Cardiac fibroblast (primary cell): ENCODE measurements around the gene SPRR2F.

ENCODE experiments used
- DNase-seq, 2 donors: peaks; one replicate each; pipeline versions ENCODE4 v3.0.0 to v3.0.0-alpha.2; 2010; ENCODE audit warnings: low read depth in 2 of 2
- H3K4me3 ChIP-seq, 2 donors: replicated peaks in 1 of 2; 1 replicate in 1 of 2; 2 replicates in 1 of 2; pipeline ENCODE4 v1.5.1; 2011; ENCODE audit warnings: low read depth in 2 of 2, low read length in 2 of 2, mild to moderate bottlenecking in 2 of 2, moderate library complexity in 1 of 2
- TF ChIP-seq, protein P1 (sequence below): IDR thresholded peaks from one replicate; pipeline ENCODE4 v1.5.1; 2011; ENCODE audit warnings: low read depth, mild to moderate bottlenecking, low read length, inconsistent platforms

SPRR2F gene, protein sequence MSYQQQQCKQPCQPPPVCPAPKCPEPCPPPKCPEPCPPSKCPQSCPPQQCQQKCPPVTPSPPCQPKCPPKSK

DNA sequence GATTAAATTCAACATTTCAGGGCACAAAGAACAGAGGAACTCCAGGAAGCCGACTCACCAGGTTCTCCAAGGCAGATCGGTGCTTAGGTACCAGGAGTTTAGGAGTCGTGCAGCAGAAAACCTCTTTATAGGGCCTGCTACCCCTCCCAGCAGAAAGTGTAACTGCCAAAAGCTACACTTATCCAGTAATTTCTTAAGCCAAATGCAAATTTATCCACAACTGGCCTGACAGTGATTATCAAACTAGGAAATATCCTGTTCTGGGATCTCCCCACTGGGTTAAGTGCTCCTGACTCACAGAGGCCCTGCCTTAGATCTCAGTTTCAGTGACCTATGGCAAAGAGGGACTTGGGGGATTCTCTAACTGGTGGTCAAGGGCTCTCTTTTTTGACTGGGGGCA is at the start of gene SPRR2F:
SPRR2F (minus strand) TSS at position 101 of the 400 bp plus-strand sequence. CDS start 783 bp downstream, outside the sequence.
- TF ChIP-seq, protein P1, sequence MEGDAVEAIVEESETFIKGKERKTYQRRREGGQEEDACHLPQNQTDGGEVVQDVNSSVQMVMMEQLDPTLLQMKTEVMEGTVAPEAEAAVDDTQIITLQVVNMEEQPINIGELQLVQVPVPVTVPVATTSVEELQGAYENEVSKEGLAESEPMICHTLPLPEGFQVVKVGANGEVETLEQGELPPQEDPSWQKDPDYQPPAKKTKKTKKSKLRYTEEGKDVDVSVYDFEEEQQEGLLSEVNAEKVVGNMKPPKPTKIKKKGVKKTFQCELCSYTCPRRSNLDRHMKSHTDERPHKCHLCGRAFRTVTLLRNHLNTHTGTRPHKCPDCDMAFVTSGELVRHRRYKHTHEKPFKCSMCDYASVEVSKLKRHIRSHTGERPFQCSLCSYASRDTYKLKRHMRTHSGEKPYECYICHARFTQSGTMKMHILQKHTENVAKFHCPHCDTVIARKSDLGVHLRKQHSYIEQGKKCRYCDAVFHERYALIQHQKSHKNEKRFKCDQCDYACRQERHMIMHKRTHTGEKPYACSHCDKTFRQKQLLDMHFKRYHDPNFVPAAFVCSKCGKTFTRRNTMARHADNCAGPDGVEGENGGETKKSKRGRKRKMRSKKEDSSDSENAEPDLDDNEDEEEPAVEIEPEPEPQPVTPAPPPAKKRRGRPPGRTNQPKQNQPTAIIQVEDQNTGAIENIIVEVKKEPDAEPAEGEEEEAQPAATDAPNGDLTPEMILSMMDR = no peak
- H3K4me3 ChIP-seq = no peak within 1 kb of the TSS
- no peak for DNase-seq

DNA sequence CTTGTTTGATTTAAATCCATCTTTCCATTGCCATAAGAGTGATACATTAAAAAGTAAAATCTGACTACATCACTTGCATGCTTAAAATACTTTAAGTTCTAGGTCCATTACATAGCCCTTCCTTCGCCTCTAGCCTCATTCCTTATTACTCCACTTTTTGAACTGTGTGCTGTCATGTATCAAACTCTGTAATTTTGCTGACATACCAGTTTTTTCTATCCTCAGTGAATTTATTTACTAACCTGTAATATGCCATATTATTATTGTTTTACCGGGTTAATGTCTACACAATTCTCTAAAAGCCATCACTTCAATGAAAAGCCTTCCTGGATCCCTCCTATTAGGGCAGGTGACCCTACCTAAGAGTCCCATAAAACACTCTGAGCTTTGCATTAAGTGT is 42.2 kb upstream of the SPRR2F start:
- H3K4me3 ChIP-seq = no peak overlapping the region
- no peak for DNase-seq
- TF ChIP-seq, protein P1 = no peak

DNA sequence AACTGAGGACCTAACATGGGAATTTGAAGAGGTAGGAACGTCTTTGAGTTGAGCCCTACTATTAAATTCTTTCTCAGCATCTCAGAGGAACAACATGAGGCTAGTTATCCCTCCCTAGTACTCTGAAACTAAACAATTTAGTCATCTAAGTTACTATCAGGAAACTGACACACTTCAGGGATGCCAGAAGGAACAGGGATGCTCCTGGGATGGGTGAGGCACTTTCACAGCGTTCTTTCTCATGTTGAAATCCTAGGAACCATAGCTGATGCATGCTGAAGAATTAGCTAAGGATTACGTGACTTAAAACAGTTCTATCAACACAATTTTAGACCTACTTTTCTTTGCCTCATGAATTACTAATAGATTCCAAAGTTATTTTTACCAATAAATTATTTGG is 39.2 kb upstream of the SPRR2F start:
- TF ChIP-seq, protein P1 = no peak
- no peak overlapping the region for H3K4me3 ChIP-seq
- DNase-seq = no peak

DNA sequence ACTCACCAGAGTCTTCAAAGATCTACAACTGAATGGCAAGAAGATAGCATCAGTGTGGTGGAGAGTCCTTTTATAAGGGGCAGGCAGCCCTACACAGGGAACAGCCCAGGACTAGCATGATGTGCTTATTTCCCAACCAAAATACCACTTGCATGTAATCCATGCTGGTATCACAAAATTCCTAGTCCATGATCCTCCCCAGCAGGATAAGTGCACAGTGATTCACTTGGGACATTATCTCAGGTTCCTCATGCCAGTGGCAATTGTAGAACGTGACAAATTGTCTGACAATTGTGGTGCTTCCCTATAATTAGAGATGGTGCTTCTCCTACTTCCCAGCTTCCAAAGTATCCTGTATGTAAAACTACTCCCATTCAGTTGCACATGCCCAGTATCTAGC is 37.5 kb upstream of the SPRR2F start, which contains the start of gene SPRR2G:
SPRR2G (minus strand) TSS at position 45 of the 400 bp plus-strand sequence. CDS start 780 bp downstream, outside the sequence.
- DNase-seq = no peak
- TF ChIP-seq, protein P1 = no peak
- H3K4me3 ChIP-seq = no peak within 1 kb of the TSS

DNA sequence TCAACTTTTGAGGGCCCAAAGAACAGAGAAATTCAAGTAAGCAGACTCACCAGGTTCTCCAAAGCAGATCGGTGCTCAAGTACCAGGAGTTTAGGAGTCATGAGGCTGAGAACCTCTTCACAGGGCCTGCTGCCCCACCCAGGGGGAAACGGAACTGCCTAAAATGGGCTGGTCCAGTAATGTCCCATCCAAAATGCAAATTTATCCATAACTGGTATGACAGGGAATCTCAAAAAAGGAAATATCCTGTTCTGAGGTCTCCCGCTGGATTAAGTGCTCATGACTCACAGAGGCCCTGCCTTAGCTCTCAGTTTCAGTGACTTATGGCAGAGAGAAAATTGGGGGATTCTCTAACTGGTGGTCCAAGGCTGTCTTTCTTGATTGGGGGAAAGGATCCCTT is 28.1 kb upstream of the SPRR2F start:
- DNase-seq = no peak
- TF ChIP-seq, protein P1 = no peak
- H3K4me3 ChIP-seq = no peak overlapping the region

DNA sequence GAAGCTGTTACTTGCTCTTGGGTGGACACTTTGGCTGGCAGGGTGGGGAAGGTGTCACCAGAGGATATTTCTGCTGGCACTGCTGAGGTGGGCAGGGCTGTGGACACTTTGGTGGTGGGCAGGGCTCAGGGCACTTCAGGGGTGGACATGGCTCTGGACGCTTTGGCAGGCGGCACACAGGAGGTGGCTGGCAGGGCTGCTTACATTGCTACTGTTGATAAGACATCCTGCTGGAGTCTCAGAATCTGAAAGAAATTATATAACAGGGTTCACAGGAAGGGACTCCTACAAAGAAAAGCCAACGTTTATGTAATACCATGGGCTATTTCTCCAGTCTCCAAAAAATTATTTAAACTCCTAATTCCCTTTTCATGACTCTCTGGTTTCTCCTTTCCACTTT is 27.2 kb upstream of the SPRR2F start:
- TF ChIP-seq, protein P1 = no peak
- no peak overlapping the region for H3K4me3 ChIP-seq
- no peak for DNase-seq

DNA sequence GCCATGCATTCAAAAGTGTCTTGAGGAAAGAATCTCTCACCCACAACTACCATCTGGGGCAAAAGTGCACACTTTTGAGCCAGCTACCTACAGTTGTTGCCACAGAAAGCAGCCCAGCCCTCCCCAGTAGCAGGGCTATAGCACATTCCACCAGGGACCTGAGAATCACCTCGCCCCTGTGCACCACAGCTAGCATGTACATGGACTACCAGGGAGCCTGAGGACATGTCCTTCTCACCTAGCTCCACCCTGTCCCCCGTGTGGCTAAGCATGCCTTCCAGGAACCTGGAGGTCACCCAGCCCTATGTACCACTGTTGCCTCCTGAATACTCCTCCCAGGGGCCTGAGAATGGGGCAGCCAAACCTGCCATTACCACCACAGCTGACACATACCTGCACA is 20.4 kb upstream of the SPRR2F start:
- H3K4me3 ChIP-seq = no peak overlapping the region
- TF ChIP-seq, protein P1 = no peak

More for the DNA sequence above, 20.4 kb upstream of the SPRR2F start:
- DNase-seq = no peak
